Pancreas (tissue), 10 donors: ENCODE measurements around the gene VPS4A. TPM values are rescaled to one million over a fixed set of nuclear protein-coding genes. Genes with fewer than 3 reads are reported as not detected.

Experiments used
- ATAC-seq, 4 donors: fragments of 200-7000 bp; cut with Tn5 transposase; one replicate each; pipeline versions ENCODE4 v1.8.0 to v1.9.1; 2020; ENCODE audit warnings: mild to moderate bottlenecking in 4 of 4, moderate library complexity in 4 of 4
- DNase-seq, 6 donors: peaks; one replicate each; pipeline ENCODE4 v3.0.0-alpha.2; 2020
- FAIRE-seq: peaks from 2 replicates; lab custom pipeline; 2012; peaks lifted over from hg19 to GRCh38; lab: Jason Lieb, UNC
- H3K27ac ChIP-seq, 4 donors: fragments of 200-600 bp; sonication (generic); 1 replicate in 3 of 4; 2 replicates in 1 of 4; pipeline versions ENCODE4 v1.5.0 to v1.8.0; 2020
- H3K27me3 ChIP-seq, 4 donors: fragments of 200-600 bp; one replicate each; pipeline ENCODE4 v1.8.0; 2021
- H3K36me3 ChIP-seq, 3 donors: fragments of 200-600 bp; sonication (generic) in 1 of 3; one replicate each; pipeline versions ENCODE4 v1.5.0 to v1.8.0; 2020 to 2021
- H3K4me1 ChIP-seq, 3 donors: fragments of 200-600 bp; one replicate each; pipeline ENCODE4 v1.8.0; 2021
- H3K4me3 ChIP-seq, 4 donors: fragments of 200-600 bp; sonication (generic) in 2 of 4; one replicate each; pipeline versions ENCODE4 v1.5.0 to v1.8.0; 2020 to 2021
- H3K9me3 ChIP-seq, 4 donors: fragments of 200-600 bp; one replicate each; pipeline ENCODE4 v1.8.0; 2021
- CTCF ChIP-seq, 4 donors: fragments of 200-600 bp; sonication (generic) in 3 of 4; IDR thresholded peaks; one replicate each; pipeline versions ENCODE4 v1.5.0 to v1.8.0; 2021; ENCODE audit warnings: antibody characterized with exemption in 4 of 4
- WGBS, 2 donors: extraction: QIAGEN DNeasy Blood & Tissue Kit; methylation state at CpG; one replicate each; pipeline ENCODE4 v1.1.7; 2013; 5-methylcytosine and 5-hydroxymethylcytosine counted together
- intact Hi-C, 3 donors: fragments of 100-400 bp; cut with DNase I; formaldehyde crosslinking; loops; one replicate each; pipeline versions ENCODE4 v1.11.1 to v1.14.2; 2022
- polyA plus RNA-seq, 2 donors: library from polyadenylated mRNA; stranded (reverse); fragments of 200-250 nt; gene quantifications; one replicate each; pipeline ENCODE4 v1.2.3, GENCODE V29; 2013
- total RNA-seq, 6 donors: library from RNA; stranded (reverse); fragmentation: NEBNext Ultra II Directional in 4 of 6; extraction: Animal tissue kit (Norgen Biotek cat#: 25700) in 4 of 6; gene quantifications; one replicate each; pipeline versions ENCODE4 v1.2.1 to v1.2.4, GENCODE V29; 2021 to 2023
- donor health status: healthy with polysubstance abuse.
- donor health status: DM: no; HTN: no; CAD: no; lungs with moderate emphysema.
- donor health status: DM: no; HTN: no; CAD: no.
- donor health status: control.
- donor health status: control.
- donor health status: Bipolar disorder and iron deficiency.
- donor health status: DM: yes; HTN: yes; CAD: no.
- donor health status: DM: no; HTN: no; CAD: no.
- donor health status: DM: no; HTN: no; CAD: no.
- donor health status: DM: yes; HTN: yes; CAD: no.

VPS4A gene
- total and polyA plus RNA-seq, 8 donors, result 15.6 to 34.8 (median 20.5) TPM

DNA sequence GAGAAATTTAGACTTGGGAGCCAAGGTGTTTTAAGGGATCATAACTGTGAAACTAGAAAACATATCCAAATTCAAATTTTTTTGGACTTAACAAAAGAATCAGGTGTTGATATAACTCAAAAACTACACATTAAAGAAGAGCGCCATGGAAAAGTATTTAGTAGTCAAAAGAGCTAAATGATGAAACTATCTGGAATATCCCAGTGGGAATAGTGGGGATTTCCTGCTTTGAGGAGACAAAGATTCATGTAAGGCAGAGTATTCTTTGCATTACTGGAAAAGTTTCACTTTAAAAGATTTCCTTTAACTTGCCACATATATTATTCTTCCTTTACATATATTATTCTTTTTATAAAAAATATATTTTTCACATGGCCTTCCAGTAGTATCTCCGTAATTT, 40.3 kb upstream of the VPS4A start:
- Histone ChIP-seq H3K27ac (no peak overlapping the region), H3K4me1 (no peaks in the 10 kb centered on the region), H3K4me3 (no peak overlapping the region), H3K36me3 (no peaks in the 10 kb centered on the region), H3K27me3 (no peaks in the 10 kb centered on the region), H3K9me3 (no peaks in the 10 kb centered on the region)
- intact Hi-C loops, result no loop called here
- WGBS, 2 donors, result 92 to 93% methylated on average over 2 of the region's 2 CpGs
- no peak for ATAC-seq
- no peak for TF ChIP-seq CTCF (IDR thresholded peaks at IDR 0.05)
- no peak for DNase-seq
- FAIRE-seq, result no peak

DNA sequence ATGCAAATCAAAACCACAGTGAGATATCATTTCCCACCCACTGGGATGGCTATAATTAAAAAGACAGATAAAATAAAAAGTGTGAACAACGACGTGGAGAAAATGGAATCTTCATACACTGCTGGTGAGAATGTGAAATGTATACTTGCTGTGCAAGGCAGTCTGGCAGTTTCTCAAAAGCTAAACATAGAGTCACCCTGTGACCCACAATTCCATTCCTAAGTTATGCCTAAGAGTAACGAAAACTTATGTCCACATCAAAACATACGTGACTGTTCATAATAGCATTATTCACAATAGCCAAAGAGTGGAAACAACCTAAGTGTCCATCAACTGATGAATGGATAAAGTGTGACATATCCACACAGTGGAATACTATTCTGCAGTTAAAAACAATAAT, 38.1 kb upstream of the VPS4A start:
- Histone ChIP-seq H3K36me3 (no peaks in the 10 kb centered on the region), H3K4me1 (peaks cover 0 to 6% (median 0%) of the 10 kb centered on the region in 3 donors), H3K4me3 (no peak overlapping the region), H3K27ac (no peak overlapping the region), H3K27me3 (no peaks in the 10 kb centered on the region), H3K9me3 (no peaks in the 10 kb centered on the region)
- no peak for FAIRE-seq
- intact Hi-C loops, result no loop called here
- ATAC-seq, result no peak
- no peak for TF ChIP-seq CTCF (IDR thresholded peaks at IDR 0.05)
- 88 to 91% methylated on average over 4 of the region's 4 CpGs for WGBS, 2 donors
- DNase-seq, result no peak

DNA sequence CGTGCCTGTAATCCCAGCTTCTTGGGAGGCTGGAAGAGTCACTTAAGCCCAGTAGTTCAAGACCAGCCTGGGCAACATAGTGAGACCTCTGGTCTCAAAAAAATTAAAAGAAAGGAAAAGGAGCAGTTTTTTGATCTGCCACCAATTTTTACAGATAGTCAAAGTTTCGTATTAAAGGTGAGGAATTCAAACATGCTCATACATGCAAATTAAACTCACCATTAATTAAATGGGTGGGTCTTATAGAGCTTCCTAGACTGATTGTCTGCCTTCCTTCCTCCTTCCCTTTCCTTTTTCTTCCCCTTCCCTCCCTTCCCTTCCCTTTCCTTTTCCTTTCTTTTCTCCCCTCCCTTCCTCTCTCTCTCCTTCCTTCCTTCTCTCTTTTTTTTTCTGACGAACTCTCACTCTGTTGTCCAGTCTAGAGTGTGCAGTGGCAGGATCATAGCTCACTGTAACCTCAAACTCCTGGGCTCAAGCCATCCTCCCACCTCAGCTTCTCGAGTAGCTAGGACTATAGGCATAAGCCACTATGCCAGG, 36.4 kb upstream of the VPS4A start:
- intact Hi-C loops, result no loop called here
- Histone ChIP-seq H3K4me3 (no peak overlapping the region), H3K9me3 (no peaks in the 10 kb centered on the region), H3K27ac (no peak overlapping the region), H3K4me1 (peaks cover 0 to 6% (median 0%) of the 10 kb centered on the region in 3 donors), H3K27me3 (no peaks in the 10 kb centered on the region), H3K36me3 (no peaks in the 10 kb centered on the region)
- no peak for TF ChIP-seq CTCF (IDR thresholded peaks at IDR 0.05)
- 90 to 94% methylated on average over 4 of the region's 4 CpGs for WGBS, 2 donors
- no peak for DNase-seq
- FAIRE-seq, result no peak
- no peak for ATAC-seq

DNA sequence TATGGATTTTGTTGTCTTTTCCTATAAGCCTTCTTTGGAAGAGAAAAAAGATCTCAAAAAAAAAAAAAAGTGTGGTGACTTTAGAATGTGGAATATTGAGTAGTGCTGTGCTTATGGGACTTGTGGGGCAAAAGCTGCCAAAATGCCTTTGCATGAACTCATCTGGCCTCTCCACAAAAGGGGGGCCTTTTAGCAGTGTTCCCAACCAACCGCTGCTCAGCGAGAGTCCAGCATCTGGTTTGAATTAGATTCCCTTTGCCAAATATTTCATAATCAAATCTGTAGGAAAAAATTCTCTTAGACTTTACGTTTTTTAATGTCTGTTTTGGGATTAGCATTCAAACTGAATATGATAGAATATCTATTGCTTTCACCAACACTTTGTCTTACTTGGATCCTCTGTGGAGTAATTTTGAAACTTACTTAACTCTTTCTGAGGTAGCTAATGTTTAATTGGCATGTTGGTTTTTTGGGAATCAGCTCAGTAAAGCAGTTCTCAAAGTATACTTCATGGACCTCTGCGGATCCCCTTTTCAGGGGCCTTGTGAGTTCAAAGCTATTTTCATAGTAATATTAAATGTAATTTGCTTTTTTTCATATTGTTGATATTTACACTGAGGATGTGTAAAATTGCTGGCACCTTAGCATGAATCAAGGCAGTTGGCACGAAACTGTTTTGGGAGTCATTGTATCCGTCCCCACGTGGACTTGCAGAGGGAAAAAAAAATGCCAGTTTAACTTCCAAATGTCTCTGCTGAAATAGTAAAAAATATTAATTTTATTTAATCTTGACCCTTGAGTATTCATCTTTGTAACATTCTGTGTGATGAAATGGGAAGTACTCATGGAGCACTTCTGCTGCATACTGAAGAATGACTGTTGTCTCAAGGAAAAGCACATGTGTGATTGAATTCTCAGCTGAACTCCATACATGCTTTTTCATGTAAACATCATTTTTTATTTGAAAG, 34.7 kb upstream of the VPS4A start:
- no peak for DNase-seq
- Histone ChIP-seq H3K4me3 (no peak overlapping the region), H3K4me1 (peaks cover 0 to 6% (median 0%) of the 10 kb centered on the region in 3 donors), H3K36me3 (no peaks in the 10 kb centered on the region), H3K27ac (no peak overlapping the region), H3K9me3 (no peaks in the 10 kb centered on the region), H3K27me3 (no peaks in the 10 kb centered on the region)
- no peak for TF ChIP-seq CTCF (IDR thresholded peaks at IDR 0.05)
- no peak for FAIRE-seq
- intact Hi-C loops, result no loop called here
- ATAC-seq, result peak in 3 of 4 donors; percentile 66 to 73 (median 72)
- WGBS, 2 donors, result 58% methylated on average over 7 of the region's 7 CpGs
